H9 (cell line): Measurements from ENCODE around the gene SECISBP2. TPM values are rescaled to one million over a fixed set of nuclear protein-coding genes. Genes with fewer than 3 reads are reported as not detected.

Experiments
- DNase-seq: peaks from one replicate; pipeline ENCODE4 v3.0.0-alpha.2; 2017
- H2AFZ ChIP-seq: one replicate; pipeline ENCODE4 v1.6.1; 2013; ENCODE audit warnings: mild to moderate bottlenecking, low read length, control low read depth, moderate library complexity
- H2AK5ac ChIP-seq: 2 replicates; pipeline ENCODE4 v1.6.1; 2013; ENCODE audit warnings: low read length, control low read depth, mixed read lengths; ENCODE audit not compliant: insufficient read length
- H2BK120ac ChIP-seq: one replicate; pipeline ENCODE4 v1.6.1; 2013; ENCODE audit warnings: low read depth, mild to moderate bottlenecking, low read length, control low read depth, inconsistent platforms; ENCODE audit not compliant: poor library complexity, severe bottlenecking
- H2BK12ac ChIP-seq: 2 replicates; pipeline ENCODE4 v1.6.1; 2013; ENCODE audit warnings: low read length, control low read depth, mixed read lengths, low read depth; ENCODE audit not compliant: insufficient read length
- H2BK15ac ChIP-seq: 2 replicates; pipeline ENCODE4 v1.6.1; 2013; ENCODE audit warnings: low read depth, low read length, control low read depth
- H2BK20ac ChIP-seq: one replicate; pipeline ENCODE4 v1.6.1; 2013; ENCODE audit warnings: low read depth, mild to moderate bottlenecking, low read length, control low read depth, inconsistent platforms; ENCODE audit not compliant: poor library complexity, severe bottlenecking
- H2BK5ac ChIP-seq: 2 replicates; pipeline ENCODE4 v1.6.1; 2013; ENCODE audit warnings: low read length, control low read depth, mixed read lengths; ENCODE audit not compliant: insufficient read length
- H3K14ac ChIP-seq: 2 replicates; pipeline ENCODE4 v1.6.1; 2013; ENCODE audit warnings: low read length, control low read depth; ENCODE audit not compliant: insufficient read depth
- H3K18ac ChIP-seq: 2 replicates; pipeline ENCODE4 v1.6.1; 2013; ENCODE audit warnings: low read depth, mild to moderate bottlenecking, mixed read lengths, low read length, control low read depth; ENCODE audit not compliant: insufficient read length
- H3K23ac ChIP-seq: 2 replicates; pipeline ENCODE4 v1.6.1; 2013; ENCODE audit warnings: low read length, control low read depth, mixed read lengths, low read depth; ENCODE audit not compliant: insufficient read length
- H3K23me2 ChIP-seq: 2 replicates; pipeline ENCODE4 v1.6.1; 2013; ENCODE audit warnings: low read depth, mild to moderate bottlenecking, mixed read lengths, low read length, control low read depth; ENCODE audit not compliant: insufficient read length, poor library complexity, severe bottlenecking
- H3K27ac ChIP-seq: 2 replicates; pipeline ENCODE4 v1.5.1; 2013; ENCODE audit warnings: low read length, control low read depth, mixed read lengths, low read depth; ENCODE audit not compliant: insufficient read length
- H3K27me3 ChIP-seq: 2 replicates; pipeline ENCODE4 v1.6.1; 2013; ENCODE audit warnings: low read length, control low read depth, inconsistent platforms; ENCODE audit not compliant: insufficient read depth
- H3K4ac ChIP-seq: 2 replicates; pipeline ENCODE4 v1.6.1; 2013; ENCODE audit warnings: low read depth, mild to moderate bottlenecking, control low read depth, inconsistent platforms, low read length, moderate library complexity
- H3K4me1 ChIP-seq: 2 replicates; pipeline ENCODE4 v1.6.1; 2013; ENCODE audit warnings: low read length, control low read depth, inconsistent platforms; ENCODE audit not compliant: insufficient read depth
- H3K4me2 ChIP-seq: 2 replicates; pipeline ENCODE4 v1.6.1; 2013; ENCODE audit warnings: low read length, control low read depth, mixed read lengths; ENCODE audit not compliant: insufficient read length, insufficient read depth
- H3K56ac ChIP-seq: 2 replicates; pipeline ENCODE4 v1.6.1; 2013; ENCODE audit warnings: low read depth, mild to moderate bottlenecking, mixed read lengths, low read length, control low read depth; ENCODE audit not compliant: insufficient read length
- H3K79me1 ChIP-seq: 2 replicates; pipeline ENCODE4 v1.6.1; 2013; ENCODE audit warnings: low read depth, mild to moderate bottlenecking, moderate library complexity, low read length, control low read depth, inconsistent platforms; ENCODE audit not compliant: insufficient read depth, poor library complexity, severe bottlenecking
- H3K79me2 ChIP-seq: 2 replicates; pipeline ENCODE4 v1.6.1; 2013; ENCODE audit warnings: low read length, control low read depth, inconsistent platforms; ENCODE audit not compliant: insufficient read depth
- H3K9ac ChIP-seq: 2 replicates; pipeline ENCODE4 v1.6.1; 2013; ENCODE audit warnings: low read length, control low read depth, mixed read lengths; ENCODE audit not compliant: insufficient read length; ENCODE audit errors: extremely low read depth
- H3K9me3 ChIP-seq: one replicate; pipeline ENCODE4 v1.6.1; 2013; ENCODE audit warnings: low read depth, low read length, inconsistent platforms; ENCODE audit not compliant: control insufficient read depth
- H3T11ph ChIP-seq: one replicate; pipeline ENCODE4 v1.6.1; 2013; ENCODE audit warnings: mild to moderate bottlenecking, low read length, control low read depth, inconsistent platforms
- H4K20me1 ChIP-seq: one replicate; pipeline ENCODE4 v1.6.1; 2013; ENCODE audit not compliant: control insufficient read depth, insufficient read length, insufficient read depth
- H4K5ac ChIP-seq: 2 replicates; pipeline ENCODE4 v1.6.1; 2013; ENCODE audit warnings: low read depth, mild to moderate bottlenecking, mixed read lengths, low read length, control low read depth; ENCODE audit not compliant: insufficient read length
- H4K8ac ChIP-seq: replicated peaks from 2 replicates; pipeline ENCODE4 v1.6.1; 2013; ENCODE audit warnings: low read length, control low read depth, mixed read lengths, low read depth; ENCODE audit not compliant: insufficient read length
- H4K91ac ChIP-seq: 2 replicates; pipeline ENCODE4 v1.6.1; 2013; ENCODE audit warnings: low read depth, mild to moderate bottlenecking, moderate library complexity, mixed read lengths, low read length, control low read depth; ENCODE audit not compliant: insufficient read length
- H3K27ac Mint-ChIP-seq, 3 experiments: 2 replicates in 2 of 3; 3 replicates in 1 of 3; pipeline ENCODE4 v1.8.0; 2020 to 2021; ENCODE audit warnings: mixed read lengths in 3 of 3, mild to moderate bottlenecking in 1 of 3, moderate library complexity in 1 of 3
- H3K27me3 Mint-ChIP-seq: 2 replicates; pipeline ENCODE4 v1.8.0; 2021; ENCODE audit warnings: low read depth, mild to moderate bottlenecking, moderate library complexity, mixed read lengths
- H3K36me3 Mint-ChIP-seq, 3 experiments: 2 replicates in 2 of 3; 3 replicates in 1 of 3; pipeline ENCODE4 v1.8.0; 2020 to 2021; ENCODE audit warnings: low read depth in 3 of 3, mixed read lengths in 3 of 3; ENCODE audit not compliant: insufficient read depth in 1 of 3
- H3K4me1 Mint-ChIP-seq, 2 experiments: 2 replicates each; pipeline ENCODE4 v1.8.0; 2020; ENCODE audit warnings: mixed read lengths in 2 of 2
- H3K4me3 Mint-ChIP-seq, 2 experiments: 2 replicates in 1 of 2; 3 replicates in 1 of 2; pipeline ENCODE4 v1.8.0; 2020 to 2021; ENCODE audit warnings: mild to moderate bottlenecking in 2 of 2, mixed read lengths in 2 of 2, moderate library complexity in 1 of 2
- H3K9me3 Mint-ChIP-seq, 2 experiments: 2 replicates in 1 of 2; 3 replicates in 1 of 2; pipeline ENCODE4 v1.8.0; 2020; ENCODE audit warnings: mild to moderate bottlenecking in 2 of 2, mixed read lengths in 2 of 2, moderate library complexity in 1 of 2
- WGBS: extraction: QIAGEN DNeasy Blood & Tissue Kit; methylation state at CpG from one replicate; pipeline ENCODE4 v1.1.7; 2013; ENCODE audit warnings: missing lambda C conversion rate, low lambda C conversion rate, mixed read lengths; ENCODE audit not compliant: insufficient read length; ENCODE audit errors: extremely low coverage; 5-methylcytosine and 5-hydroxymethylcytosine counted together
- total RNA-seq: library from RNA; stranded (reverse); gene quantifications from 2 replicates; pipeline ENCODE4 v1.2.1, GENCODE V29; 2021
- TF ChIP-seq, protein P1 (sequence below): fragments of 200-600 bp; sonication (generic); conservative IDR thresholded peaks from 3 replicates; pipeline ENCODE4 v1.8.0; 2021; ENCODE audit warnings: antibody characterized with exemption, mild to moderate bottlenecking

SECISBP2 gene
- total RNA-seq, 1 experiment from 2014 or later = 62.7 TPM

DNA sequence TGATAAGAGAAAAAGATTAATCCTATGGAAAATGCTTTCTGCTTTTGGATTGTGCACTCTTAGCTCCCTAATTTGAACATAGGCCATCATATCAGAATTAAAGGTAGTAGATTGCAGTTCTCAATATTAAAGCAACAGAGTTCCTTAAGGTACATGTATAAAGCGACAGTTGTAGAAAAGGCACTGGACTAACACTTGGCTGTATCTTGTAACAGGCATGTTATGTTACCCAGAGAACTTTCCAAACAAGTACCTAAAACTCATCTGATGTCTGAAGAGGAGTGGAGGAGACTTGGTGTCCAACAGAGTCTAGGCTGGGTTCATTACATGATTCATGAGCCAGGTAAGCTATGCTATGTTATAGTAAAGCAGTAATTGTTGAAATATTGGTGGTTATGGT, 3.3 kb upstream of the SECISBP2 start:
- Histone ChIP-seq H4K5ac (no peak overlapping the region), H3K4me1 (no peaks in the 10 kb centered on the region), H3K27me3 (no peaks in the 10 kb centered on the region), H4K91ac (no peak overlapping the region), H3K9me3 (no peaks in the 10 kb centered on the region), H2AFZ (no peak overlapping the region), H3K14ac (no peak overlapping the region), H2BK5ac (no peak overlapping the region), H2BK15ac (no peak overlapping the region), H3K4ac (no peak overlapping the region), H2BK120ac (no peak overlapping the region), H2AK5ac (no peak overlapping the region), H3K4me2 (no peak overlapping the region), H3K27ac (no peak overlapping the region), H4K8ac (no peak overlapping the region), H4K20me1 (no peaks in the 10 kb centered on the region), H3K23me2 (peaks cover 4% of the 10 kb centered on the region), H2BK20ac (no peak overlapping the region), H3T11ph (no peak overlapping the region), H3K56ac (no peak overlapping the region), H3K79me1 (no peaks in the 10 kb centered on the region), H2BK12ac (no peak overlapping the region), H3K9ac (no peak overlapping the region), H3K18ac (no peak overlapping the region), H3K23ac (no peak overlapping the region), H3K79me2 (peaks cover 42% of the 10 kb centered on the region; the same call in 1 of the 2 replicates)
- Mint-ChIP-seq H3K27ac (peak overlapping the region in 1 of 3 experiments; percentile 93; a peak in 2 of 7 replicates), H3K27me3 (peaks cover 4% of the 10 kb centered on the region; the same call in 1 of the 2 replicates), H3K9me3 (no peaks in the 10 kb centered on the region; a peak in 1 of 5 replicates), H3K36me3 (peaks cover 35 to 59% (median 55%) of the 10 kb centered on the region in 3 experiments), H3K4me1 (peaks cover 41 to 46% of the 10 kb centered on the region in 2 experiments), H3K4me3 (peak overlapping the region; percentile 90 to 96; a peak in 4 of 5 replicates)
- TF ChIP-seq, protein P1, sequence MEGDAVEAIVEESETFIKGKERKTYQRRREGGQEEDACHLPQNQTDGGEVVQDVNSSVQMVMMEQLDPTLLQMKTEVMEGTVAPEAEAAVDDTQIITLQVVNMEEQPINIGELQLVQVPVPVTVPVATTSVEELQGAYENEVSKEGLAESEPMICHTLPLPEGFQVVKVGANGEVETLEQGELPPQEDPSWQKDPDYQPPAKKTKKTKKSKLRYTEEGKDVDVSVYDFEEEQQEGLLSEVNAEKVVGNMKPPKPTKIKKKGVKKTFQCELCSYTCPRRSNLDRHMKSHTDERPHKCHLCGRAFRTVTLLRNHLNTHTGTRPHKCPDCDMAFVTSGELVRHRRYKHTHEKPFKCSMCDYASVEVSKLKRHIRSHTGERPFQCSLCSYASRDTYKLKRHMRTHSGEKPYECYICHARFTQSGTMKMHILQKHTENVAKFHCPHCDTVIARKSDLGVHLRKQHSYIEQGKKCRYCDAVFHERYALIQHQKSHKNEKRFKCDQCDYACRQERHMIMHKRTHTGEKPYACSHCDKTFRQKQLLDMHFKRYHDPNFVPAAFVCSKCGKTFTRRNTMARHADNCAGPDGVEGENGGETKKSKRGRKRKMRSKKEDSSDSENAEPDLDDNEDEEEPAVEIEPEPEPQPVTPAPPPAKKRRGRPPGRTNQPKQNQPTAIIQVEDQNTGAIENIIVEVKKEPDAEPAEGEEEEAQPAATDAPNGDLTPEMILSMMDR = no peak
- no CpG with 5 or more reads among the region's 1 CpG for WGBS
- DNase-seq = no peak
